Peyer's patch (tissue), 4 donors: ENCODE measurements around the gene ABCD1. TPM values are rescaled to one million over a fixed set of nuclear protein-coding genes. Genes with fewer than 3 reads are reported as not detected.

Experiments
- DNase-seq, 3 donors: peaks; one replicate each; pipeline ENCODE4 v3.0.0-alpha.2; 2017 to 2019
- H3K27ac ChIP-seq, 4 donors: fragments of 200-600 bp; sonication (generic); one replicate each; pipeline ENCODE4 v1.5.1; 2016 to 2019
- H3K27me3 ChIP-seq, 2 donors: fragments of 200-600 bp; sonication (generic); one replicate each; pipeline ENCODE4 v1.5.1; 2019
- H3K36me3 ChIP-seq, 3 donors: fragments of 200-600 bp; sonication (generic); one replicate each; pipeline ENCODE4 v1.5.1; 2016 to 2019
- H3K4me1 ChIP-seq, 4 donors: fragments of 200-600 bp; sonication (generic); one replicate each; pipeline ENCODE4 v1.5.1; 2016 to 2019
- H3K4me3 ChIP-seq, 4 donors: fragments of 200-600 bp; sonication (generic); 1 replicate in 3 of 4; 2 replicates in 1 of 4; pipeline ENCODE4 v1.5.1; 2016 to 2019; ENCODE audit warnings: mild to moderate bottlenecking in 1 of 4
- H3K9me3 ChIP-seq, 4 donors: fragments of 200-600 bp; sonication (generic); one replicate each; pipeline ENCODE4 v1.5.1; 2016 to 2019; ENCODE audit warnings: mild to moderate bottlenecking in 1 of 4
- POLR2A ChIP-seq, 2 donors: fragments of 450-650 bp; IDR thresholded peaks; one replicate each; pipeline ENCODE4 v1.5.1; 2017; ENCODE audit warnings: antibody characterized with exemption in 2 of 2, mild to moderate bottlenecking in 2 of 2, moderate library complexity in 2 of 2
- total RNA-seq, 4 donors: library from RNA; depleted of rRNA; stranded (reverse); fragments of >200 nt; gene quantifications; one replicate each; pipeline ENCODE4 v1.1.0, GENCODE V29; 2016
- TF ChIP-seq, protein P1 (sequence below), 6 experiments: fragments of 450-650 bp in 4 of 6; fragments of 200-600 bp in 2 of 6; sonication (generic) in 1 of 6; IDR thresholded peaks; one replicate each; pipeline ENCODE4 v1.5.1; 2017 to 2019; ENCODE audit warnings: antibody characterized with exemption in 6 of 6, mild to moderate bottlenecking in 3 of 6, moderate library complexity in 1 of 6

The ABCD1 gene
- total RNA-seq, 4 donors from 2014 or later, result 14.9 to 94.2 (median 68.0) TPM

DNA sequence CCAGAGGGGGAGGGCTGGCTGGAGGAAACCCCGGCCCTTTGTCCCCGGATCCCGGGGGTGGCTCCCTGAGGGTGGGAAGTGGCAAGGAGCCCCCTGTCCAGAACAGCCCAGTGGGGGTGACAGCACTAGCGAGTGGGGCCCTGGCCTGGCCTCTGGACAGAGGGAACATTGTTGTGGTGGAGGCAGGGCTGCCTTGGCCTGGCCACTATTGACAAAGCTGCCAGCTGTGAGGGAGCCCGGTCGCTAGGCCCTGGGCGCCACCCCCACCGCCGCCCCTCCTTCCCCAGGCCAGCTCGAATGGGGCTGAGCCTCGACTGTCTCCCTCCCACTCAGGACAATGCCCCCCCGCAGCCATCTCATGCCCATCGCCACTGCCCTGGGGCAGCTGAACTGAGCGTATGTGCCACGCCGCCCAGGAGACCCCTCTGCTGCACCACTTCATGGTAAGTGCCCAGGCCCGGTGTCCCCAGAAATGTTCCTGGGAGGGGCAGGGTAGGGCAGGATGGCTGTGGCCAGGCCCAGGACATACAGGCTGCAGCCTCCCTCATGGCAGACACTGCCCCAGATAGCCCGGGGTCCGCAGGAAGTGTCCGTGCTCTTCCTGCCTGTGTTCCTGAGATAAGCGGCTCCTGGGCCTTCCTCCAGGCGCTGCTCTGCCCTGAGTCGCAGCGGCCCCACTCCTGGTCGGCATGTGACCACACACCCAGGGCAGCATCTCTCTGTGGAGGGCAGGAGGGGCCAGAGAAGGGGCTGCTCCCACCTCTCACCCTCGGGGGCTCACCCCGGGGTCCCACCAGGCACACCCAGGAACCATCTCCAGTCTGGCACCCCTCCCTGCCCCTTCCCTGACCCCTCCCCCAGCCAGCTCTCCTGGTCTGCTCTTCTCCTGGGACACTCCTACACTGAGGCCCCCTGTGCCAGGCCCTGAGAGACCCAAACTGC lies 40.8 kb downstream of the ABCD1 start:
- H3K9me3 ChIP-seq, result no peaks in the 10 kb centered on the region
- DNase-seq, result peak in 1 of 3 donors; percentile 28
- H3K4me3 ChIP-seq, result no peak overlapping the region
- no peaks in the 10 kb centered on the region for H3K36me3 ChIP-seq
- TF ChIP-seq POLR2A (IDR thresholded peaks at IDR 0.05), result no peak
- H3K27me3 ChIP-seq, result no peaks in the 10 kb centered on the region
- H3K27ac ChIP-seq, result peak overlapping the region in 1 of 4 donors; percentile 59
- H3K4me1 ChIP-seq, result no peaks in the 10 kb centered on the region

DNA sequence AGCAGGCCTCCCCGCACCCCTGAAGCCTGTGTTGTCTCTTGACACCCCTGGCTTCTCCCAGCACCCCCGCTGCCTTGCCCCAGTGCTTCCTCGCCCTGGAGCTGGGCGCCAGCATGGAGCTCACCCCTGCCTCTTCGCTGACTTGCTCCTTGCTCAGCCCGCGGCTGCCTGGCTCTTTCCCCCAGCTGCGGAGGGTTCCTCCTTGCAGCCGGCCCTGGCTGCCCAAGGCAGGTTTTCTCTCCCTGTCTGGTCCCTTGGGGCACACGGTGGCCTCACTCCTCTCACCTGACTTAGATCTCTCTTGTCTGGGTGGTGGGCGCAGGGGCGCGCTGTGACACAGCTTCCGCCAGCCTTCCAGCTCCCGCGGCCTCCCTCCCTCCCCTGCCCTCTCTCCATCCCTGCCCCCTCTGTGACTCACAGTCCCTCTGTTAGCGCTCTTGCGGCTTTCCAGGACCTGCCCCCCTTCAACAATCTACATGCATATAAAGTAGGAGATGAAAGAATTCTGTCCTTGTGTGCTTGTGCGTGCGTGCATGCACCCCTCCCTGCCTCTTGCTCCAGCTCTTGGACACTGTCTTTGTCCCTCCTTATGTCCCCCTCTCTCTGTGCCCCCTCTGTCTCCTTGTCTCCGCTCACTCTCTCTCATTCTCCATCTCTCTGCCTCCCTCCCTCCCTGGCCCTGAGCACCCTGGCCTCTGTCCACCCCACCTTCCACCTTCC lies 41.6 kb downstream of the ABCD1 start:
- Histone ChIP-seq H3K4me1 (no peaks in the 10 kb centered on the region), H3K36me3 (no peaks in the 10 kb centered on the region), H3K9me3 (no peaks in the 10 kb centered on the region), H3K27ac (peak overlapping the region in 1 of 4 donors; percentile 59), H3K4me3 (no peak overlapping the region), H3K27me3 (no peaks in the 10 kb centered on the region)
- TF ChIP-seq, protein P1, sequence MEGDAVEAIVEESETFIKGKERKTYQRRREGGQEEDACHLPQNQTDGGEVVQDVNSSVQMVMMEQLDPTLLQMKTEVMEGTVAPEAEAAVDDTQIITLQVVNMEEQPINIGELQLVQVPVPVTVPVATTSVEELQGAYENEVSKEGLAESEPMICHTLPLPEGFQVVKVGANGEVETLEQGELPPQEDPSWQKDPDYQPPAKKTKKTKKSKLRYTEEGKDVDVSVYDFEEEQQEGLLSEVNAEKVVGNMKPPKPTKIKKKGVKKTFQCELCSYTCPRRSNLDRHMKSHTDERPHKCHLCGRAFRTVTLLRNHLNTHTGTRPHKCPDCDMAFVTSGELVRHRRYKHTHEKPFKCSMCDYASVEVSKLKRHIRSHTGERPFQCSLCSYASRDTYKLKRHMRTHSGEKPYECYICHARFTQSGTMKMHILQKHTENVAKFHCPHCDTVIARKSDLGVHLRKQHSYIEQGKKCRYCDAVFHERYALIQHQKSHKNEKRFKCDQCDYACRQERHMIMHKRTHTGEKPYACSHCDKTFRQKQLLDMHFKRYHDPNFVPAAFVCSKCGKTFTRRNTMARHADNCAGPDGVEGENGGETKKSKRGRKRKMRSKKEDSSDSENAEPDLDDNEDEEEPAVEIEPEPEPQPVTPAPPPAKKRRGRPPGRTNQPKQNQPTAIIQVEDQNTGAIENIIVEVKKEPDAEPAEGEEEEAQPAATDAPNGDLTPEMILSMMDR (IDR thresholded peaks at IDR 0.05), result no peak
- no peak for TF ChIP-seq POLR2A (IDR thresholded peaks at IDR 0.05)
- peak in 1 of 3 donors; percentile 36 for DNase-seq

DNA sequence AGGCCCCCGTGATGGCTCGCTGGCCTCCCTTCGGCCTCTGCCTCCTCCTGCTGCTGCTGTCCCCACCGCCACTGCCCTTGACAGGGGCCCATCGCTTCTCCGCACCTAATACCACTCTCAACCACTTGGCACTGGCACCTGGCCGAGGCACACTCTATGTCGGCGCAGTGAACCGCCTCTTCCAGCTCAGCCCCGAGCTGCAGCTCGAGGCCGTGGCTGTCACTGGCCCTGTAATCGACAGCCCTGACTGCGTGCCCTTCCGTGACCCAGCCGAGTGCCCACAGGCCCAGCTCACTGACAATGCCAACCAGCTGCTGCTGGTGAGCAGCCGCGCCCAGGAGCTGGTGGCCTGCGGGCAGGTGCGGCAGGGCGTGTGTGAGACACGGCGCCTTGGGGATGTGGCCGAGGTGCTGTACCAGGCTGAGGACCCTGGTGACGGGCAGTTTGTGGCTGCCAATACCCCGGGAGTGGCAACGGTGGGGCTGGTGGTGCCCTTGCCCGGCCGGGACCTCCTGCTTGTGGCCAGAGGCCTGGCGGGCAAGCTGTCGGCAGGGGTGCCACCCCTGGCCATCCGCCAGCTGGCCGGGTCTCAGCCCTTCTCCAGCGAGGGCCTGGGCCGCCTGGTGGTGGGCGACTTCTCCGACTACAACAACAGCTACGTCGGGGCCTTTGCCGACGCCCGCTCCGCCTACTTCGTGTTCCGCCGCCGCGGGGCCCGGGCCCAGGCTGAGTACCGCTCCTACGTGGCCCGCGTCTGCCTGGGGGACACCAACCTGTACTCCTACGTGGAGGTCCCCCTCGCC lies 42.4 kb downstream of the ABCD1 start:
- Histone ChIP-seq H3K4me1 (no peaks in the 10 kb centered on the region), H3K27ac (no peak overlapping the region), H3K36me3 (no peaks in the 10 kb centered on the region), H3K4me3 (no peak overlapping the region), H3K27me3 (no peaks in the 10 kb centered on the region), H3K9me3 (no peaks in the 10 kb centered on the region)
- no peak for TF ChIP-seq POLR2A (IDR thresholded peaks at IDR 0.05)
- TF ChIP-seq, protein P1 (IDR thresholded peaks at IDR 0.05), result no peak
- DNase-seq, result peak in 1 of 3 donors; percentile 37

DNA sequence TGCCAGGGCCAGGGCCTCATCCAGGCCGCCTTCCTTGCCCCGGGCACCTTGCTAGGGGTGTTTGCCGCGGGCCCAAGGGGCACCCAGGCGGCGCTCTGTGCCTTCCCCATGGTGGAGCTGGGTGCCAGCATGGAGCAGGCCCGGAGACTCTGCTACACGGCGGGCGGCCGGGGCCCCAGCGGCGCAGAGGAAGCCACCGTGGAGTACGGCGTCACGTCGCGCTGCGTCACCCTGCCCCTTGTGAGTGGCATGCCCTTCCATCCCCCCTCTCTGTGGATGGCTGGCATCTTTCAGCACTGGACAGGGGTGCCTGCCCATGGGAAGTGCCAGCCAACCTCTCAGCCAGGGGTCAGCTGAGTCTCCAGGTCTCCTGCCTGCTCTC lies 43.0 kb downstream of the ABCD1 start:
- TF ChIP-seq, protein P1 (IDR thresholded peaks at IDR 0.05), result no peak
- no peak for TF ChIP-seq POLR2A (IDR thresholded peaks at IDR 0.05)
- Histone ChIP-seq H3K36me3 (no peaks in the 10 kb centered on the region), H3K4me1 (no peaks in the 10 kb centered on the region), H3K27me3 (no peaks in the 10 kb centered on the region), H3K27ac (no peak overlapping the region), H3K4me3 (no peak overlapping the region), H3K9me3 (no peaks in the 10 kb centered on the region)
- no peak for DNase-seq

DNA sequence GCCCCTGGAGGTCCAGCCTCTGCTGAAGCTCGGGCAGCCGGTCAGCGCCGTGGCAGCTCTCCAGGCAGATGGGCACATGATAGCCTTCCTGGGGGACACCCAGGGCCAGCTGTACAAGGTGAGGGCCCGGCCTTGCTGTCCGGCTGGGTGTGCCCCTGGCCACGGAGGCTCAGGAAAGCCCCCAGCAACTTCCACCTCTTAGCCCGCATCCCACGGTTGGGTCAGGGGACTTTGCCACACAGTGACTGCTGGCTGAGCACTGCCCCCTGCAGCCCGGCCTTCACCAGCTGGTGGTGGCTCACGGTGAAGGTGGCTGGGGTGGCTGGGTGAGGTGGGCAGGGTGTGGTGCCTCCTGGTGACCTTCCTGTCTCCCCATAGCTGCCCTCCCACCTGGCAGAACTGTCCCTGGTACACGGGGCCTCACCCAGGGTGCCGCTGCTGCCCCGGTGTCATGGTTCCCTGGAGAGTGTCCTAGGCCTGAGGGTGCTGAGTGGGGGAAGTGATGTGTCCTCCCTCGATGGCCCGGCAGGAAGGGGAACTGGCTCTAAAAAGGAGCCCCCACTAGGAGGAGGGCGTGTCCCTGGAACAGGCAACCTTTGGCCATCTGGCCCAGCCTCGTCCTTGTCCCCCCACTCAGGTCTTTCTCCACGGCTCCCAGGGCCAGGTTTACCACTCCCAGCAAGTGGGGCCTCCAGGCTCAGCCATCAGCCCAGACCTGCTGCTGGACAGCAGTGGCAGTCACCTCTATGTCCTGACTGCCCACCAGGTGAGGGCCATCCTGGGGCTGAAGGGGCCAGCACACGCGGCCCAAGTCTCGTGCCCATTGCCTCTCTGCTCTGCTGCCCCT lies 43.9 kb downstream of the ABCD1 start:
- DNase-seq, result peak in 1 of 3 donors; percentile 39
- Histone ChIP-seq H3K27ac (no peak overlapping the region), H3K27me3 (no peaks in the 10 kb centered on the region), H3K36me3 (no peaks in the 10 kb centered on the region), H3K9me3 (no peaks in the 10 kb centered on the region), H3K4me3 (no peak overlapping the region), H3K4me1 (no peaks in the 10 kb centered on the region)
- TF ChIP-seq POLR2A (IDR thresholded peaks at IDR 0.05), result no peak
- TF ChIP-seq, protein P1 (IDR thresholded peaks at IDR 0.05), result peak in 2 of 6 experiments; percentile 2 to 7
